Thyroid gland (tissue), 4 donors: ENCODE results near the gene KRT78.

ENCODE experiments used
- CTCF ChIP-seq, 6 experiments: fragments of 200-600 bp in 3 of 6; fragments of 450-650 bp in 3 of 6; sonication (generic) in 3 of 6; IDR thresholded peaks; one replicate each; pipeline ENCODE4 v1.5.1; 2016 to 2019; ENCODE audit warnings: antibody characterized with exemption in 6 of 6, mild to moderate bottlenecking in 2 of 6, inconsistent platforms in 1 of 6, moderate library complexity in 1 of 6
- POLR2A ChIP-seq, 2 donors: fragments of 450-650 bp; IDR thresholded peaks; one replicate each; pipeline ENCODE4 v1.6.1; 2017; ENCODE audit warnings: antibody characterized with exemption in 2 of 2, mild to moderate bottlenecking in 2 of 2, moderate library complexity in 1 of 2

- TF ChIP-seq CTCF (IDR thresholded peaks at IDR 0.05) (no peak), POLR2A (IDR thresholded peaks at IDR 0.05) (no peak)
Observed at GRCh38 chr12:52877242-52877641, 28.4 kb upstream of the KRT78 start.
